Fibroblast of villous mesenchyme (primary cell): ENCODE results near the gene SLAMF6. TPM values are rescaled to one million over a fixed set of nuclear protein-coding genes. Genes with fewer than 3 reads are reported as not detected.
"Not testable (repeated sequence)": the region's sequence is repeated elsewhere in the genome, so short reads cannot be mapped to it uniquely, and the experiment has no call there.

ENCODE experiments used
- DNase-seq: peaks from one replicate; pipeline ENCODE4 v3.0.0-alpha.2; 2010; ENCODE audit warnings: low read depth
- H3K4me3 ChIP-seq: 2 replicates; pipeline ENCODE4 v1.5.1; 2011; ENCODE audit warnings: low read depth, mild to moderate bottlenecking, low read length
- total RNA-seq: library from RNA; depleted of rRNA; stranded (reverse); fragments of >200 nt; gene quantifications from 2 replicates; pipeline ENCODE4 v1.2.3, GENCODE V29; 2012
- TF ChIP-seq, protein P1 (sequence below): IDR thresholded peaks from 2 replicates; pipeline ENCODE4 v1.5.1; 2012; ENCODE audit warnings: low read depth, mild to moderate bottlenecking, low read length; ENCODE audit not compliant: insufficient read depth

SLAMF6 gene
- total RNA-seq, 1 donor, result not detected

DNA sequence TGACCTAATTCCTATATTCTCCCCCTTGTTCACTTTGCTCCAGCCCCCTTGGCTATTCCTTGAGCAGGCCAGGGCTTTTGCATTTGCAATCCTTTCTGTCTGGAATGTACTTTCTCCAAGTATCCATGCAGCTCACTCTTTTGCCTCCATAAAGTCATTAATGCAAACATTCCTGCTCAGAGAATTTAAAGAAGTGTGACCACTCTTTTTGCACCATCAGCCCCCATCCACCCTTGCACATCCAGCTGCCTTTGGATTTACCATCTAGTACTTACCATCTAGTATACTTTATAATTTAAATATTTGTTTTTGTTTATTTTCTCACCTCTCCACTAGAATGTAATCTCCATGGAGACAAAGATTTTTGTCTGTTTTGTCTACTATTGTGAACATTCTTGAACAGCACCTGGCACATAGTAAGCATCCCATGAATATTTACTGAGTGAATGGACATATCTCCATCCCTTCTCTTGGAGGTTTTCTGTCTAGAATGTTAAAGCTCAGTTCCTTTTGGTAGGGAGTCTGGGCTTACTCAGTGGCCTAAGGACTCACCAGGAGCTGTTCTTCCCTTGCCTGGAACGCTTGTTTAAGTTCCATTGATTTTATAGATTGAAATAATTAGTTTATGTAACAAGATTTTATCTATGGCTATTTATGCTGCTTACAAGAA lies 22.6 kb downstream of the SLAMF6 start:
- no peak for DNase-seq
- TF ChIP-seq, protein P1, sequence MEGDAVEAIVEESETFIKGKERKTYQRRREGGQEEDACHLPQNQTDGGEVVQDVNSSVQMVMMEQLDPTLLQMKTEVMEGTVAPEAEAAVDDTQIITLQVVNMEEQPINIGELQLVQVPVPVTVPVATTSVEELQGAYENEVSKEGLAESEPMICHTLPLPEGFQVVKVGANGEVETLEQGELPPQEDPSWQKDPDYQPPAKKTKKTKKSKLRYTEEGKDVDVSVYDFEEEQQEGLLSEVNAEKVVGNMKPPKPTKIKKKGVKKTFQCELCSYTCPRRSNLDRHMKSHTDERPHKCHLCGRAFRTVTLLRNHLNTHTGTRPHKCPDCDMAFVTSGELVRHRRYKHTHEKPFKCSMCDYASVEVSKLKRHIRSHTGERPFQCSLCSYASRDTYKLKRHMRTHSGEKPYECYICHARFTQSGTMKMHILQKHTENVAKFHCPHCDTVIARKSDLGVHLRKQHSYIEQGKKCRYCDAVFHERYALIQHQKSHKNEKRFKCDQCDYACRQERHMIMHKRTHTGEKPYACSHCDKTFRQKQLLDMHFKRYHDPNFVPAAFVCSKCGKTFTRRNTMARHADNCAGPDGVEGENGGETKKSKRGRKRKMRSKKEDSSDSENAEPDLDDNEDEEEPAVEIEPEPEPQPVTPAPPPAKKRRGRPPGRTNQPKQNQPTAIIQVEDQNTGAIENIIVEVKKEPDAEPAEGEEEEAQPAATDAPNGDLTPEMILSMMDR, result no peak
- no peak overlapping the region for H3K4me3 ChIP-seq

DNA sequence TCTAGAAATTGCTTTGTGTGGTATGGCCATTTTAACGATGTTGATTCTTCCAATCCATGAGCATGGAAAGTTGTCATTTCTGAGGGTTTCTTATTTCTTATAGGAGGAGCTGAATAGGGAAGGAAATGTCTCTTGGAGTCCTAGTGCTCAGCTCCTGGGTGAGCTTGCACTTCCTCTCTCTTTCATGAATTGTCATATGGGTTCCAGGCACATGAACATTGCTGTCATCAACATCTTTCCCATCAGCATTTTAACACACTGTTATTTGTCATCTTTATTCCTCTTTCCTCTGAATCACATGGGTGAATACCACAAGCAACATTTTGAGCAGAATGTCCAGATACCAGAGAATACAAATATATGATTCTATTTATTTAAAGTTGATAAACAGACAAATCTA lies 23.4 kb downstream of the SLAMF6 start:
- H3K4me3 ChIP-seq, result no peak overlapping the region
- TF ChIP-seq, protein P1, result no peak
- no peak for DNase-seq

DNA sequence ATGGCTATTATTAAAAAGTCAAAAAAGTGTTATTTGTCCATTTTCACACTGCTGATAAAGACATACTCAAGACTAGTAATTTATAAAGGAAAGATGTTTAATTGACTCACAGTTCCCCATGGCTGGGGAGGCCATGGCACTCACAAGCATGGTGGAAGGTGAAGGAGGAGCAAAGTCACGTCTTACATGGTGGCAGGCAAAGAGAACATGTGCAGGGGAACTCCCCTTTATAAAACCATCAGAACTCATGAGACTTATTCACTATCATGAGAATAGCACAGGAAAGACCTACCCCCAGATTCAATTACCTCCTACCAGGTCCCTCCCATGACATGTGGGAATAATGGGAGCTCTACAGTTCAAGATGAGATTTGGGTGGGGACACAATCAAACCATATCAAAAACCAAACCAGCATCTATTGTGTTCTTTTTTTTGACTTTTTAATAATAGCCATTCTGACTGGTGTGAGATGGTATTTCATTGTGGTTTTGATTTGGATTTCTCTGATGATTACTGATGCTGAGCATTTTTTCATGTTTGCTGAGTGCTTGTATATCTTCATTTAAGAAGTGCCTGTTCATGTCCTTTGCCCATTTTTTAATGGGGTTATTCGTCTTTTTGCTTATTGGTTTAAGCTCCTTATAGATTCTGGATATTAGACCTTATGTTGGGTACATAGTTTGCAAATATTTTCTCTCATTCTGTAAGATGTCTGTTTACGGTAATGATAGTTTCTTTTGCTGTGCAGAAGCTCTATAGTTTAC lies 24.6 kb downstream of the SLAMF6 start:
- DNase-seq, H3K4me3 ChIP-seq: not testable (repeated sequence)

DNA sequence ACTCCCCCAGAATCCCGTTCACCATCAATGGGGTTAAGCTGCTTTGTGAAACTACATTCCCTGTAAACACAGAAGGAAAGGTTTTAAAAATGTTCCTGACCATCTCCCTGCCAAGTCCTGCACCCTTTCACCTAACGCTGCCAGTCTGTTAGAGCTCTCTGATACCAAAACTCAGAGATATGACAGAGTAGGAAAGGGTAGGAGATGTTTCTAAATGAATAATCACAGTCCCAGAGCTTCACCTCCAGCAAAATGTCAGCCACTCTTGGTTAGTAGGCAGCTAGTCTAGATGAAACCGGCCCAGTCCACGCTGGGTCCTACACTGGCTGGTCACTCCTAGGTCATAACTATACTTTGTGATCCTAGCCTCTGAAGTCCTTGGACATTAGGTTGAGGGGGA lies 26.7 kb downstream of the SLAMF6 start:
- TF ChIP-seq, protein P1, result no peak
- DNase-seq, result no peak
- no peak overlapping the region for H3K4me3 ChIP-seq

DNA sequence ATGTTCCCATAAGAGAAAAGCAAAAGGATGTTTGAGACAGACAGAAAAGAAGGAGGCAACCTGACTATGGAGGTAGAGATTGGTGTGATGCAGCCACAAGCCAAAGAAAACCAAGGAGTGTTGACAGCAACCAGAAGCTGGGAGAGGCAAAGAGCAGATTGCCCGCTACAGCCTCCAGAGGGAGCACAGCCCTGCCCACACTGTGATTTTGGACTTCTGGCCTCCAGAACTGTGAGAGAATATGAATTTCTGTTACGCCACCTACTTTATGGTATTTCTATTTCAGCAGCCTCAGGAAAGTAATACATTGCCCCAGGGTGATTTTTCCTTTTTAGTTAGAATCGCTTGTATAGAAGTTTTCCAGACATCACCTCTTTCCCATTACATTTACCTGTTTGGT lies 28.4 kb downstream of the SLAMF6 start:
- H3K4me3 ChIP-seq, result no peak overlapping the region
- peak; percentile 5 for DNase-seq
- TF ChIP-seq, protein P1, result peak; percentile 48

DNA sequence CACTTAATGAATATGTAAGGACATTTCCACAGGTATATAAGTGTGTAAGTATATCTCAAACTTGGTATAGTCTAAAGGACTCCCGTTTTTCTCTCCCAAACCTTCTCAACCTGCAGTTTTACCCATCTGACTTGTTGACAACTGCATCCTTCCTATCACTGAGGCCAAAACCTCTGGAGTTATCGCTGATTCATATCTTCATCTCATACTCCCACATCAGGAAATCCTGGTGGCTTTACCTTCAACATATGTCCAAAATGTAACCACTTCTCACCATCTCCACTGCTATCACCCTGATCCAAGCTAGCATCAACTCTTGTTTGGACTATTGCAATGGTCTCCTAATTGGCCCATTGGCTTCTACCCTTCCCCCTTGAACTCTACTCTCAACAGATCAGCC lies 30.4 kb downstream of the SLAMF6 start:
- no peak overlapping the region for H3K4me3 ChIP-seq
- no peak for DNase-seq
- TF ChIP-seq, protein P1, result no peak

DNA sequence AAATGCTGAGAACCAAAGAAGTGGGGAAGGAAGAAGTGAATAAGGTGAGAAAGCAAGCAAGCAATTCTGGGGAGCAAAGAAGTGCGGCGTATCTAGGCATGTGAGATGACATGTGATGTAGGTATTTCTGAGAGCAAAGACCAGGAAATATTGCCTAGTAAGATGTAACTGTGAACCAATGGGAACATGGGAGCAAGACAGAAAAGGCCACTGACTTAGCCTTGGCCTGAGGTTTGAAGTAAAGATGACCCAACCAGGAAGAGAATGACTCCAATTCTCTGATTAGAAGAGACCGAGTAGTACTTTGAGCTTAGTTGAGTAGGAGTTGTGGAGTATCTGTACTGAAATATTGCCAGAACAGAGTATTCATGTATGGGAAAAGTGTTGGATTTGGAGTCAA lies 31.1 kb downstream of the SLAMF6 start:
- H3K4me3 ChIP-seq, result no peak overlapping the region
- TF ChIP-seq, protein P1, result no peak
- no peak for DNase-seq
